Gastrocnemius medialis (tissue), 4 donors: ENCODE measurements around the gene BTLA.

Experiments
- POLR2A ChIP-seq, 2 donors: fragments of 450-650 bp; IDR thresholded peaks; one replicate each; pipeline ENCODE4 v1.6.1; 2017; ENCODE audit warnings: antibody characterized with exemption in 2 of 2, mild to moderate bottlenecking in 2 of 2, moderate library complexity in 2 of 2
- TF ChIP-seq, protein P1 (sequence below), 5 experiments: fragments of 450-650 bp in 3 of 5; fragments of 200-600 bp in 2 of 5; sonication (generic) in 2 of 5; IDR thresholded peaks in 4 of 5; conservative IDR thresholded peaks in 1 of 5; 1 replicate in 4 of 5; 2 replicates in 1 of 5; pipeline ENCODE4 v1.5.1; 2016 to 2019; ENCODE audit warnings: antibody characterized with exemption in 5 of 5, mild to moderate bottlenecking in 3 of 5, moderate library complexity in 3 of 5

DNA sequence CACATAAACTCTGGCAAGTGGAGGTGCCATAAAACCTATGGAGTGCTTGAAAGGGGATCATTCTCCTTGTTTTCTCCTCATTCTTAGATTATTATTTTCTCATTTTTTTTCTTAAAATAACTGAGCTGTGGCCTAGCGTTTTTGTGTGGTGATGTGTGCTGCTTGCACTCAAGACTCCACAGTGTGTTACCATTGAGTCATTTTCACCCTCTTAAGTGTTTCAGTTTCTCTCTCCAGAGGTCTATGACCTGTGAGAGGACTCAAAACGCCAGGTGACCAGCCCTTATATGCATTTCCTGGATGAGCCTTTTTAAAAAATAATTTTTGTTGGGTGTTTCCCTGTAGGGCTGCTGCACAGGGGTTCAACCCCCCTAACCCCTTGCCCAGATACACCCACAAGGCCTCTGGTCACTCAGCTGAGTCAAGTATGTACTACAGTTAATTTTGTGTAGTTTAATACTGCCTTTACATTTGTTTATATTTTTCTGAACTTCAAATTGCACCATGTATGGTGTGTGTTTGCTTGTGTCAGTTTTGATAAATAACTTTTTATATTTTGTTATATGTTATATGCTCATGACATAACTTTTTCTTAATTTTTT, 15.4 kb upstream of the BTLA start:
- TF ChIP-seq, protein P1, sequence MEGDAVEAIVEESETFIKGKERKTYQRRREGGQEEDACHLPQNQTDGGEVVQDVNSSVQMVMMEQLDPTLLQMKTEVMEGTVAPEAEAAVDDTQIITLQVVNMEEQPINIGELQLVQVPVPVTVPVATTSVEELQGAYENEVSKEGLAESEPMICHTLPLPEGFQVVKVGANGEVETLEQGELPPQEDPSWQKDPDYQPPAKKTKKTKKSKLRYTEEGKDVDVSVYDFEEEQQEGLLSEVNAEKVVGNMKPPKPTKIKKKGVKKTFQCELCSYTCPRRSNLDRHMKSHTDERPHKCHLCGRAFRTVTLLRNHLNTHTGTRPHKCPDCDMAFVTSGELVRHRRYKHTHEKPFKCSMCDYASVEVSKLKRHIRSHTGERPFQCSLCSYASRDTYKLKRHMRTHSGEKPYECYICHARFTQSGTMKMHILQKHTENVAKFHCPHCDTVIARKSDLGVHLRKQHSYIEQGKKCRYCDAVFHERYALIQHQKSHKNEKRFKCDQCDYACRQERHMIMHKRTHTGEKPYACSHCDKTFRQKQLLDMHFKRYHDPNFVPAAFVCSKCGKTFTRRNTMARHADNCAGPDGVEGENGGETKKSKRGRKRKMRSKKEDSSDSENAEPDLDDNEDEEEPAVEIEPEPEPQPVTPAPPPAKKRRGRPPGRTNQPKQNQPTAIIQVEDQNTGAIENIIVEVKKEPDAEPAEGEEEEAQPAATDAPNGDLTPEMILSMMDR (IDR thresholded peaks at IDR 0.05 in 4 of 5, conservative IDR thresholded peaks at IDR 0.05 in 1 of 5): no peak
- TF ChIP-seq POLR2A (IDR thresholded peaks at IDR 0.05): no peak
